Sigmoid colon (tissue), 7 donors: Measurements from ENCODE around the gene TRMT2A. TPM values are rescaled to one million over a fixed set of nuclear protein-coding genes. Genes with fewer than 3 reads are reported as not detected.

Source experiments
- DNase-seq: peaks from one replicate; pipeline ENCODE4 v3.0.0-alpha.2; 2019
- H3K27ac ChIP-seq, 4 donors: fragments of 200-600 bp; sonication (generic); one replicate each; pipeline ENCODE4 v1.5.1; 2016 to 2019; ENCODE audit warnings: mild to moderate bottlenecking in 1 of 4
- H3K27me3 ChIP-seq, 3 donors: fragments of 200-600 bp; sonication (generic); one replicate each; pipeline ENCODE4 v1.5.1; 2019; ENCODE audit warnings: mild to moderate bottlenecking in 1 of 3
- H3K36me3 ChIP-seq, 4 donors: fragments of 200-600 bp; sonication (generic); one replicate each; pipeline ENCODE4 v1.5.1; 2016 to 2019
- H3K4me1 ChIP-seq, 4 donors: fragments of 200-600 bp; sonication (generic); one replicate each; pipeline ENCODE4 v1.5.1; 2017 to 2019
- H3K4me3 ChIP-seq, 4 donors: fragments of 200-600 bp; sonication (generic); one replicate each; pipeline ENCODE4 v1.5.1; 2017 to 2019; ENCODE audit warnings: mild to moderate bottlenecking in 2 of 4, moderate library complexity in 1 of 4
- H3K9me3 ChIP-seq, 4 donors: fragments of 200-600 bp in 3 of 4; sonication (generic) in 3 of 4; one replicate each; pipeline versions ENCODE4 v1.5.1 to v1.6.1; 2013 to 2019
- CTCF ChIP-seq, 4 experiments: fragments of 450-650 bp in 3 of 4; fragments of 200-600 bp in 1 of 4; IDR thresholded peaks; one replicate each; pipeline ENCODE4 v1.5.1; 2016 to 2019; ENCODE audit warnings: antibody characterized with exemption in 4 of 4, mild to moderate bottlenecking in 3 of 4, moderate library complexity in 2 of 4
- EP300 ChIP-seq, 4 donors: sonication (generic); formaldehyde crosslinking; IDR thresholded peaks; one replicate each; pipeline ENCODE4 v1.6.1; 2017; ENCODE audit warnings: antibody characterized with exemption in 4 of 4
- POLR2A ChIP-seq, 2 donors: fragments of 450-650 bp; IDR thresholded peaks; one replicate each; pipeline ENCODE4 v1.6.1; 2016; ENCODE audit warnings: antibody characterized with exemption in 2 of 2, mild to moderate bottlenecking in 2 of 2, moderate library complexity in 2 of 2
- POLR2AphosphoS5 ChIP-seq, 4 donors: sonication (generic); formaldehyde crosslinking; IDR thresholded peaks; one replicate each; pipeline ENCODE4 v1.6.1; 2017; ENCODE audit warnings: antibody characterized with exemption in 4 of 4
- WGBS, 2 donors: extraction: QIAGEN DNeasy Blood & Tissue Kit; methylation state at CpG; one replicate each; pipeline ENCODE4 v1.1.7; 2013; 5-methylcytosine and 5-hydroxymethylcytosine counted together
- intact Hi-C: fragments of 100-400 bp; cut with DNase I; formaldehyde crosslinking; loops from one replicate; pipeline ENCODE4 v1.15.1; 2023
- polyA plus RNA-seq, 3 donors: library from polyadenylated mRNA; stranded (reverse); fragments of 200-250 nt; gene quantifications; one replicate each; pipeline ENCODE4 v1.2.3, GENCODE V29; 2013
- total RNA-seq, 4 donors: library from RNA; depleted of rRNA; stranded (reverse); fragments of >200 nt; gene quantifications; one replicate each; pipeline ENCODE4 v1.1.0, GENCODE V29; 2016
- donor health status: healthy with polysubstance abuse.
- donor health status: Bipolar disorder and iron deficiency.
- donor health status: healthy.

The TRMT2A gene
- total and polyA plus RNA-seq, 7 donors, result 8.6 to 55.1 (median 43.7) TPM

- DNase-seq, result no peak
- intact Hi-C loops, result no loop called here
- 93 to 94% methylated on average over 21 of the region's 21 CpGs for WGBS, 2 donors
- no peaks in the 10 kb centered on the region for H3K9me3 ChIP-seq
- H3K36me3 ChIP-seq, result peaks cover 0 to 24% (median 0%) of the 10 kb centered on the region in 4 donors
- no peak for TF ChIP-seq EP300 (IDR thresholded peaks at IDR 0.05)
- TF ChIP-seq POLR2A (IDR thresholded peaks at IDR 0.05), result no peak
- no peak overlapping the region for H3K4me3 ChIP-seq
- no peak overlapping the region for H3K27ac ChIP-seq
- H3K27me3 ChIP-seq, result no peaks in the 10 kb centered on the region
- H3K4me1 ChIP-seq, result no peaks in the 10 kb centered on the region
Measured at GRCh38 chr22:20145832-20146223, 28.8 kb upstream of the TRMT2A start.

GRCh38 chr22:20145206-20145831, 28.3 kb upstream of the TRMT2A start:
- H3K36me3 ChIP-seq, result peaks cover 0 to 26% (median 0%) of the 10 kb centered on the region in 4 donors
- no peak overlapping the region for H3K27ac ChIP-seq
- H3K9me3 ChIP-seq, result no peaks in the 10 kb centered on the region
- H3K4me3 ChIP-seq, result no peak overlapping the region
- no peak for DNase-seq
- 91% methylated on average over 22 of the region's 22 CpGs for WGBS, 2 donors
- H3K4me1 ChIP-seq, result no peaks in the 10 kb centered on the region
- H3K27me3 ChIP-seq, result no peaks in the 10 kb centered on the region
- intact Hi-C loops, result no loop called here
- no peak for TF ChIP-seq POLR2A (IDR thresholded peaks at IDR 0.05)
- no peak for TF ChIP-seq EP300 (IDR thresholded peaks at IDR 0.05)
- TF ChIP-seq POLR2AphosphoS5 (IDR thresholded peaks at IDR 0.05), result no peak
- no peak for TF ChIP-seq CTCF (IDR thresholded peaks at IDR 0.05)

- Histone ChIP-seq H3K9me3 (no peaks in the 10 kb centered on the region), H3K4me3 (no peak overlapping the region), H3K4me1 (no peaks in the 10 kb centered on the region), H3K27ac (no peak overlapping the region), H3K27me3 (no peaks in the 10 kb centered on the region), H3K36me3 (peaks cover 0 to 38% (median 0%) of the 10 kb centered on the region in 4 donors)
- WGBS, 2 donors, result 87 to 93% methylated on average over 19 of the region's 19 CpGs
- TF ChIP-seq EP300 (IDR thresholded peaks at IDR 0.05) (no peak), POLR2A (IDR thresholded peaks at IDR 0.05) (no peak), CTCF (IDR thresholded peaks at IDR 0.05) (no peak), POLR2AphosphoS5 (IDR thresholded peaks at IDR 0.05) (no peak)
- no peak for DNase-seq
- intact Hi-C loops, result no loop called here
Measured at GRCh38 chr22:20143883-20144665, 27.0 kb upstream of the TRMT2A start.

- Histone ChIP-seq H3K9me3 (no peaks in the 10 kb centered on the region), H3K36me3 (peaks cover 0 to 38% (median 0%) of the 10 kb centered on the region in 4 donors), H3K4me1 (peaks cover 0 to 8% (median 8%) of the 10 kb centered on the region in 4 donors), H3K27me3 (no peaks in the 10 kb centered on the region), H3K27ac (no peak overlapping the region), H3K4me3 (no peak overlapping the region)
- intact Hi-C loops, result no loop called here
- no peak for DNase-seq
- TF ChIP-seq POLR2AphosphoS5 (IDR thresholded peaks at IDR 0.05), result no peak
- TF ChIP-seq EP300 (IDR thresholded peaks at IDR 0.05), result no peak
- no peak for TF ChIP-seq CTCF (IDR thresholded peaks at IDR 0.05)
- no peak for TF ChIP-seq POLR2A (IDR thresholded peaks at IDR 0.05)
- WGBS, 2 donors, result 93 to 95% methylated on average over 65 of the region's 65 CpGs
Measured at GRCh38 chr22:20142711-20143621, 25.9 kb upstream of the TRMT2A start.
